CD4-positive, alpha-beta T cell treated with Interleukin-1 beta for 1 hour (primary cell): ENCODE measurements around the gene ZZZ3.
"Not testable (repeated sequence)": the region's sequence is repeated elsewhere in the genome, so short reads cannot be mapped to it uniquely, and the experiment has no call there.

Source experiments
- DNase-seq, 2 donors: peaks; one replicate each; pipeline ENCODE4 v3.0.0-alpha.2; 2020 to 2022

ZZZ3 gene

GRCh38 chr1:77668924-77669449 lies 13.5 kb downstream of the ZZZ3 start:
- no peak for DNase-seq

- no peak for DNase-seq
These were observed 17.4 kb downstream of the ZZZ3 start for GRCh38 chr1:77664939-77665516.

- DNase-seq = no peak
These were observed 20.8 kb downstream of the ZZZ3 start for GRCh38 chr1:77661696-77662095.

- DNase-seq = no peak
These were observed 22.4 kb downstream of the ZZZ3 start for GRCh38 chr1:77659879-77660593.

- DNase-seq = no peak
These were observed 24.2 kb downstream of the ZZZ3 start for GRCh38 chr1:77658271-77658670.

GRCh38 chr1:77655431-77655974 lies 27.0 kb downstream of the ZZZ3 start:
- DNase-seq = no peak

GRCh38 chr1:77652970-77653516 lies 29.4 kb downstream of the ZZZ3 start:
- no peak for DNase-seq

GRCh38 chr1:77652268-77652667 lies 30.2 kb downstream of the ZZZ3 start:
- DNase-seq = no peak

- DNase-seq = no peak
These were observed 33.3 kb downstream of the ZZZ3 start for GRCh38 chr1:77649127-77649526.

GRCh38 chr1:77646224-77646623 lies 36.2 kb downstream of the ZZZ3 start:
- not testable (repeated sequence) for DNase-seq

- DNase-seq = no peak
These were observed 39.0 kb downstream of the ZZZ3 start for GRCh38 chr1:77643456-77643855.

GRCh38 chr1:77642941-77643340 lies 39.5 kb downstream of the ZZZ3 start:
- DNase-seq = no peak

GRCh38 chr1:77642196-77642595 lies 40.3 kb downstream of the ZZZ3 start:
- no peak for DNase-seq

GRCh38 chr1:77639557-77640069 lies 42.8 kb downstream of the ZZZ3 start:
- no peak for DNase-seq

GRCh38 chr1:77639056-77639455 lies 43.4 kb downstream of the ZZZ3 start:
- DNase-seq = no peak

- no peak for DNase-seq
These were observed 45.6 kb downstream of the ZZZ3 start for GRCh38 chr1:77636864-77637263.
